Measurements from ENCODE around the gene AKAP8L.

AKAP8L gene

GRCh38 chr19:15432629-15433518 lies 14.1 kb upstream of the AKAP8L start:
- in situ Hi-C loops (cut with MboI; ENCODE audit: low sequenced_read_pairs) = no loop called here

GRCh38 chr19:15432018-15432494 lies 13.3 kb upstream of the AKAP8L start:
- in situ Hi-C loops (cut with MboI; ENCODE audit: low sequenced_read_pairs) = no loop called here

GRCh38 chr19:15431396-15432017 lies 12.7 kb upstream of the AKAP8L start:
- in situ Hi-C loops (cut with MboI; ENCODE audit: low sequenced_read_pairs) = no loop called here

- in situ Hi-C loops (cut with MboI; ENCODE audit: low sequenced_read_pairs) = no loop called here
Observed at GRCh38 chr19:15430526-15431120, 11.8 kb upstream of the AKAP8L start.

GRCh38 chr19:15429825-15430467 lies 11.2 kb upstream of the AKAP8L start:
- in situ Hi-C loops (cut with MboI; ENCODE audit: low sequenced_read_pairs) = no loop called here

GRCh38 chr19:15428956-15429824 lies 10.4 kb upstream of the AKAP8L start:
- in situ Hi-C loops (cut with MboI; ENCODE audit: low sequenced_read_pairs) = no loop called here

GRCh38 chr19:15427991-15428471 lies 9.2 kb upstream of the AKAP8L start:
- in situ Hi-C loops (cut with MboI; ENCODE audit: low sequenced_read_pairs) = no loop called here

- in situ Hi-C loops (cut with MboI; ENCODE audit: low sequenced_read_pairs) = no loop called here
Observed at GRCh38 chr19:15427350-15427700, 8.5 kb upstream of the AKAP8L start.

GRCh38 chr19:15426485-15427349 lies 7.9 kb upstream of the AKAP8L start:
- in situ Hi-C loops (cut with MboI; ENCODE audit: low sequenced_read_pairs) = no loop called here

- in situ Hi-C loops (cut with MboI; ENCODE audit: low sequenced_read_pairs) = no loop called here
Observed at GRCh38 chr19:15425321-15425950, 6.6 kb upstream of the AKAP8L start.

DNA sequence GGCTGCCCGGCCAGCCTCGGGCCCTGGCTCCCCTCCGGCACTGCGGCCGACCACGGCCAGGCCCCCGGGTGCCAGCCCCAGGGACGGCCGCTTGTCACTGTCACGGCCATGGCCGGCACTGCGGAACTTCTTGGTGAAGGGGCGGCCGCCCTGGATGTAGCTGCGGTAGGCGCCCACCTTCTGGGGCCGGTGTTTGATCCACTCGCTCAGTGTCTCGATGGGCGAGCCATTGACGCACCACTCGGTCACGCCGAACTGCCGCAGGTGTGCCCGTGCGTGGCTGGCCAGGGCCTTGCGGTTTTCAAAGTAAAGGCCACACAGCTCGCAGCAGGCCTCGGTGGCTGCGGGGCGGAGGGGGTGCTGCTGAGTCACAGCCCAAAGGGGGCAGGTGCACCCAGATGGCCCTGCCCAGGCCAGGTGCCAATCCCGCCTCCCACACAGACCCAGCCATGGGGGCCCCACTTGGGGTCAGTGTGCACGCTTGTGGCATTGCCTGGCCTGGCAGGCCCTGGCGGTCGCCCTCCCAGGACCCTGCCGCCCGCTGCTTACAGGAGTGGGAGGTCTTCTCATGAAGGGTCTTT lies 6.0 kb upstream of the AKAP8L start:
- in situ Hi-C loops (cut with MboI; ENCODE audit: low sequenced_read_pairs) = no loop called here

DNA sequence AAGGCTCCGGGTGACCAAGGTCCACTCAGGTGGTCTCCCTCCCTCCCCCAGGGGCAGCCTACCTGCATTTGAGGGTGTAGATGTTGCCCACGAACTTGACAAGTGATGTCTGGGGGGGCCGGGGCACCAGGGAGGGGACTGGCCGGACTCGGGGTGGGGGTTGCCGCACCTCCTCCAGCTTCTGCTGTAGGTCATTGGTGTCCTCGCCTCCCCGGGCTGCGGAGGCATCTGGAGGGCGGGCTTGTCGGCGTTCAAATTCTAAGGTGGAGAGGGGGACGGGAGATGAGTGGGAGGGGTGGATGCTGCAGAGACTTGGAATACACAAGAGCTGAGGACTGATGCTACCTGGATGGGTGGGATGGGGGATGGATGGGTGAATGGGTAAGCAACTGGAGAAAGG lies 5.3 kb upstream of the AKAP8L start:
- in situ Hi-C loops (cut with MboI; ENCODE audit: low sequenced_read_pairs) = no loop called here

DNA sequence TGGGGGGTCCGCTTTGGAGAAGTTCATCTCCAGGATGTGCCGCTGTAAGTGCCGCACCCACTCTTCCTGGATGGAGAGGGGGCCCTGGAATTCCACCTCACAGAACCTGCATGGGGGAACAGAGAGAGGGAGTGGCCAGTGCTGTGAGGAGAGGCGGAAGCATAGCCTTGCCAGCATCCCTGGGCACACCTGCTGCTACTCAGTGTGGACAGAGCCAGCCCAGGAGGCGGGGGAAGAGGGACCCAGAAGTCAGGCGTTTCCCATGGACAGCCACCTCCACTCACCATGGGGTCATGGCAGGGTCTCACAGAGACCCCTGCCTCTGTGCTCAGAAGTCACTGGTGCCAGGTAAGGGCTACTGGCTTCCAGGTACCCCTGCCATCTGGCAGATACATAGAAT lies 4.3 kb upstream of the AKAP8L start:
- in situ Hi-C loops (cut with MboI; ENCODE audit: low sequenced_read_pairs) = no loop called here

DNA sequence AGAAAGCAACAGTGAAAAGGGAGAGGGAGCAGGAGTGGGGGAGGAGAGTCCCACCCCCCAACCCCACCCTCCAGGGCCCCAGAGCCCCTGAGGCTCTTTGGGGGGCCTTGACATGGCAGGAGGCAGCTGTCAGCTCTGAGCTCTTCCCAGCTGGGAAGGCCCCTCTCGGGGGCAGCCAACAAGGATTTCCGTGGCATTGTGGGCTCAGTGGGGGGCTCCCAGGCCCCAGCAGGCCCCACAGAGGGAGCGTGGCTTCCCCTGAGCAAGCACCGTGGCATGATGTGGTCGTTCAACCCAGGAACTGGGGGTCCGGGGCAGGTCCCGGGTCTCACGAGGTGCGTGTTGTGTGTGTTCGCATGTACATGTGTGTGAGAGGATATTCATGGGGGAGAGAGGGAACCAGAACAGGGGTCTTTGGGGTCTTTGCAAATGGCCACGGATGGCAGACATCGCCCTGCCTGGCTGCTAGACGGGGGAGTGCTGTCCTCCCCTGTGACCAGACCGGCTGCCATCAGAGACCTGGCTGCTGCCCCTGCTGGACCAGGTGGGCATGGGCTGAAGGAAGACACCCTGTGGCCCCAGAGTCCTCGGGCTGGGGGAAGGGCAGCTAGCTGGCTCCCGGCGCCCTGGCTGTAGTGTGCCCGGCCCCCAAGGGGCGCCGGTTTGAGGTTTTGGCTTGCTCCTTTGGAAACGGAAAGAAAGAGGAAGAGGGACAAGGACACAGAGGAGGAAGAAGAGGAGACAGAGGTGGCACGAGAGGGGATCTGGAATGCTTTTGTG lies 3.7 kb upstream of the AKAP8L start:
- in situ Hi-C loops (cut with MboI; ENCODE audit: low sequenced_read_pairs) = no loop called here

DNA sequence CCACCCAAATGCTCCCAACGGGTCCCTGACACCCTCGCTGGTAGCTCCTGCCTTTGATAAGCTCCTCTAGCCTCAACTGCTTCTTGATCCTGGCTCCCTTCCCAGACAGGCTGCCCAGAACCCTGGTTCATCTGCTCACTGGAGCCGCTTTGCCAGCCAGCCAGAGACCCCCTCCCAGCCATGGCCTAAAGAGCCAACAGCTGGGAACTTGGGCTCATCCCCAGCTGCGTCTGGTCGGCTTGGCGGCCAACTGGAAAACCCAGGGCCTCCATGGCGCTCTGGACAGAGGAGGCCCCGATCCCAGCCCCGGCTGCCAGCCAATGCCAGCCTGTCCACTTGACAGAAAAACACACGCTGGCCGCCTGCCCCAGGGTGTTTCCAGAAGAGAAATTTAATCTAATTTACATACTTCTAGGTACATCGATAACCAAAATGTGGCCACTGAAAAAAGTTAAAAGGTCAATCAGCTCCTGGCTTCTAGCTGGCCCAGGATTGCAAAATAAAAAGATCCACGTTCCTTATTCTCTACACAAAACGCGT lies 3.0 kb upstream of the AKAP8L start:
- in situ Hi-C loops (cut with MboI; ENCODE audit: low sequenced_read_pairs) = no loop called here

GRCh38 chr19:15421136-15421695 lies 2.4 kb upstream of the AKAP8L start:
- in situ Hi-C loops (cut with MboI; ENCODE audit: low sequenced_read_pairs) = no loop called here

- in situ Hi-C loops (cut with MboI; ENCODE audit: low sequenced_read_pairs) = no loop called here
Observed at GRCh38 chr19:15419413-15420025, 731 bp upstream of the AKAP8L start.
